HCT116 (cell line): Measurements from ENCODE around the gene CHEK2. TPM values are rescaled to one million over a fixed set of nuclear protein-coding genes. Genes with fewer than 3 reads are reported as not detected.

ENCODE experiments used
- ATAC-seq: fragments of 200-7000 bp; cut with Tn5 transposase; 2 replicates; pipeline ENCODE4 v1.9.1; 2020; ENCODE audit warnings: mild to moderate bottlenecking, moderate library complexity
- BruUV-seq: library from RNA; stranded (reverse); fragments of 400-500 nt; replicated peaks from 2 replicates; lab custom pipeline; 2021; lab: Mats Ljungman, UMichigan
- CTCF ChIA-PET: fragments of 300-600 bp; sonication (Branson Sonifier 250); formaldehyde crosslinking; loops from one replicate; lab custom pipeline; 2021; ENCODE audit warnings: antibody characterized with exemption; lab: Charles Lee
- POLR2A ChIA-PET: fragments of 300-600, 350-600 bp; sonication (Branson Sonifier 250); formaldehyde crosslinking; loops from one replicate; lab custom pipeline; 2021; ENCODE audit warnings: antibody characterized with exemption; lab: Charles Lee
- RAD21 ChIA-PET, 2 experiments: fragments of 300-600 bp; sonication (Branson Sonifier 250); formaldehyde crosslinking; loops; one replicate each; lab custom pipeline; 2023; ENCODE audit warnings: low total read pairs in 2 of 2; ENCODE audit not compliant: uncharacterized antibody in 2 of 2, unreplicated experiment in 2 of 2, low non-redundant PET in 1 of 2; lab: Charles Lee
- DNase-seq: peaks from one replicate; pipeline ENCODE4 v3.0.0-alpha.2; 2010; ENCODE audit warnings: low read depth, low spot score
- H2AFZ ChIP-seq: fragments of 200-600 bp; shearing (Covaris generic), sonication (generic); 2 replicates; pipeline ENCODE4 v1.6.1; 2017; ENCODE audit warnings: low read depth, mixed run types, mixed read lengths, antibody characterized with exemption, low read length; ENCODE audit not compliant: poor library complexity, severe bottlenecking
- H3K27ac ChIP-seq: 2 replicates; pipeline ENCODE4 v1.5.1; 2012; ENCODE audit warnings: low read depth, low read length
- H3K27me3 ChIP-seq: fragments of 200-600 bp; sonication (generic); 2 replicates; pipeline ENCODE4 v1.6.1; 2016; ENCODE audit warnings: mixed run types, low read length, mixed read lengths; ENCODE audit not compliant: insufficient read depth
- H3K36me3 ChIP-seq, 2 experiments: fragments of 200-500 bp in 1 of 2; fragments of 200-600 bp in 1 of 2; sonication (Bioruptor generic) in 1 of 2; sonication (generic) in 1 of 2; 2 replicates each; pipeline versions ENCODE4 v1.5.1 to v1.6.1; 2014 to 2016; ENCODE audit warnings: low read length in 2 of 2, inconsistent platforms in 1 of 2, mixed read lengths in 1 of 2, mixed run types in 1 of 2; ENCODE audit not compliant: insufficient read depth in 2 of 2, control insufficient read depth in 1 of 2
- H3K4me1 ChIP-seq, 2 experiments: fragments of 200-600 bp in 1 of 2; sonication (generic) in 1 of 2; 2 replicates each; pipeline versions ENCODE4 v1.5.1 to v1.6.1; 2012 to 2017; ENCODE audit warnings: low read length in 2 of 2, inconsistent platforms in 1 of 2, mild to moderate bottlenecking in 1 of 2, mixed read lengths in 1 of 2, mixed run types in 1 of 2, moderate library complexity in 1 of 2; ENCODE audit not compliant: insufficient read depth in 2 of 2, control insufficient read depth in 1 of 2
- H3K4me2 ChIP-seq: fragments of 200-600 bp; sonication (generic); 2 replicates; pipeline ENCODE4 v1.6.1; 2017; ENCODE audit warnings: mixed run types, low read length, mixed read lengths
- H3K4me3 ChIP-seq, 2 experiments: fragments of 200-600 bp in 1 of 2; sonication (generic) in 1 of 2; replicated peaks in 1 of 2; 2 replicates each; pipeline ENCODE4 v1.5.1; 2011 to 2016; ENCODE audit warnings: low read length in 2 of 2, control low read depth in 1 of 2, low read depth in 1 of 2, mild to moderate bottlenecking in 1 of 2, mixed read lengths in 1 of 2, mixed run types in 1 of 2
- H3K79me2 ChIP-seq: fragments of 200-600 bp; sonication (generic); 2 replicates; pipeline ENCODE4 v1.6.1; 2017; ENCODE audit warnings: mild to moderate bottlenecking, mixed run types, low read length, moderate library complexity, mixed read lengths; ENCODE audit not compliant: insufficient read depth
- H3K9ac ChIP-seq: fragments of 200-600 bp; sonication (generic); 2 replicates; pipeline ENCODE4 v1.6.1; 2016; ENCODE audit warnings: low read length, mixed read lengths
- H3K9me2 ChIP-seq: fragments of 200-600 bp; sonication (generic), shearing (Covaris generic); 2 replicates; pipeline ENCODE4 v1.6.1; 2017; ENCODE audit warnings: mixed run types, mild to moderate bottlenecking, moderate library complexity; ENCODE audit not compliant: insufficient read depth
- H3K9me3 ChIP-seq, 2 experiments: fragments of 200-500 bp in 1 of 2; fragments of 200-600 bp in 1 of 2; sonication (Bioruptor generic) in 1 of 2; sonication (generic) in 1 of 2; 2 replicates each; pipeline ENCODE4 v1.6.1; 2014 to 2017; ENCODE audit warnings: low read length in 2 of 2, mixed read lengths in 2 of 2, inconsistent platforms in 1 of 2, low read depth in 1 of 2, mild to moderate bottlenecking in 1 of 2, mixed run types in 1 of 2, moderate library complexity in 1 of 2; ENCODE audit not compliant: control insufficient read depth in 1 of 2, insufficient read depth in 1 of 2
- H4K20me1 ChIP-seq: fragments of 200-600 bp; sonication (generic), shearing (Covaris generic); 2 replicates; pipeline ENCODE4 v1.6.1; 2017; ENCODE audit warnings: mixed run types, mild to moderate bottlenecking, moderate library complexity; ENCODE audit not compliant: insufficient read depth
- ATF3 ChIP-seq: IDR thresholded peaks from 2 replicates; pipeline ENCODE4 v1.6.1; 2012
- CBX3 ChIP-seq: IDR thresholded peaks from 2 replicates; pipeline ENCODE4 v1.6.1; 2012; ENCODE audit warnings: low read depth
- EGR1 ChIP-seq: IDR thresholded peaks from 2 replicates; pipeline ENCODE4 v1.6.1; 2012; ENCODE audit warnings: low read depth
- ELF1 ChIP-seq: IDR thresholded peaks from 2 replicates; pipeline ENCODE4 v1.6.1; 2012; ENCODE audit warnings: low read depth, borderline replicate concordance
- EZH2 ChIP-seq: fragments of 200-600 bp; sonication (generic); IDR thresholded peaks from 2 replicates; pipeline ENCODE4 v1.6.1; 2017; ENCODE audit warnings: antibody characterized with exemption, mixed run types
- EZH2phosphoT487 ChIP-seq: fragments of 200-600 bp; IDR thresholded peaks from 2 replicates; pipeline ENCODE4 v1.6.1; 2018; ENCODE audit warnings: antibody characterized with exemption, borderline replicate concordance
- FOSL1 ChIP-seq: IDR thresholded peaks from 2 replicates; pipeline ENCODE4 v1.6.1; 2012; ENCODE audit warnings: low read depth
- MAX ChIP-seq: IDR thresholded peaks from 2 replicates; pipeline ENCODE4 v1.6.1; 2012
- POLR2A ChIP-seq: IDR thresholded peaks from 2 replicates; pipeline ENCODE4 v1.7.0; 2011; ENCODE audit warnings: borderline replicate concordance; ENCODE audit not compliant: insufficient read depth, insufficient read length; ENCODE audit errors: extremely low read depth
- SRF ChIP-seq: IDR thresholded peaks from 2 replicates; pipeline ENCODE4 v1.6.1; 2012; ENCODE audit warnings: low read depth
- TCF7L2 ChIP-seq: IDR thresholded peaks from 2 replicates; pipeline ENCODE4 v1.7.0; 2011; ENCODE audit warnings: borderline replicate concordance, inconsistent platforms; ENCODE audit not compliant: insufficient read depth, insufficient read length; ENCODE audit errors: extremely low read depth
- intact Hi-C: fragments of 100-400 bp; cut with micrococcal nuclease; formaldehyde crosslinking; loops from 2 replicates; pipeline ENCODE4 v1.10.0; 2022
- total RNA-seq: library from RNA; stranded (reverse); gene quantifications from one replicate; pipeline ENCODE4 v1.2.1, GENCODE V29; 2021; ENCODE audit not compliant: unreplicated experiment

CHEK2 gene
- total RNA-seq, 1 experiment from 2014 or later: 47.1 TPM

GRCh38 chr22:28736301-28737155 lies 5.1 kb downstream of the CHEK2 start:
- peaks cover 8 to 20% of the 10 kb centered on the region in 2 experiments; a peak in 3 of 4 replicates for H3K36me3 ChIP-seq
- H3K27me3 ChIP-seq: no peaks in the 10 kb centered on the region
- H3K4me3 ChIP-seq: no peak overlapping the region
- intact Hi-C loops: no loop called here
- peaks cover 6 to 23% of the 10 kb centered on the region in 2 experiments; a peak in 3 of 4 replicates for H3K4me1 ChIP-seq
- no peak overlapping the region for H2AFZ ChIP-seq
- CTCF ChIA-PET: no interaction called here
- no peaks in the 10 kb centered on the region for H3K9me3 ChIP-seq
- ATAC-seq (no peak), DNase-seq (no peak)
- H3K4me2 ChIP-seq: no peak overlapping the region
- H3K79me2 ChIP-seq: peaks cover 78% of the 10 kb centered on the region
- no peaks in the 10 kb centered on the region for H4K20me1 ChIP-seq
- no TSS peak for BruUV-seq
- RAD21 ChIA-PET: no interaction called here
- TF ChIP-seq ATF3 (no peak), MAX (no peak), ELF1 (no peak), FOSL1 (no peak), SRF (no peak), POLR2A (no peak), EGR1 (no peak), CBX3 (no peak), TCF7L2 (no peak), EZH2 (no peak), EZH2phosphoT487 (no peak)
- H3K27ac ChIP-seq: no peak overlapping the region
- no peaks in the 10 kb centered on the region for H3K9me2 ChIP-seq
- POLR2A ChIA-PET: interaction anchor here (0.6 kb wide), 1 partner anchor 816 kb away, joined by 5 read pairs; no protein-coding TSS in a partner anchor
- no peak overlapping the region for H3K9ac ChIP-seq
